Stimulated activated naive CD8-positive, alpha-beta T cell treated with anti-CD3 and anti-CD28 coated beads, Interleukin-15, amount 100 ng/mL, for 72 hours (primary cell): ENCODE measurements around the gene COL20A1.
"Not testable (repeated sequence)": the region's sequence is repeated elsewhere in the genome, so short reads cannot be mapped to it uniquely, and the experiment has no call there.

Experiments used
- ATAC-seq: fragments of 150-1000 bp; cut with Tn5 transposase; 2 replicates; pipeline ENCODE4 v1.10.0; 2021; ENCODE audit warnings: mild to moderate bottlenecking, moderate library complexity
- DNase-seq, 2 donors: peaks; one replicate each; pipeline ENCODE4 v3.0.0; 2021 to 2022
- H3K27ac Mint-ChIP-seq, 2 donors: one replicate each; pipeline ENCODE4 v1.8.0; 2022; ENCODE audit warnings: mild to moderate bottlenecking in 2 of 2, mixed read lengths in 2 of 2, moderate library complexity in 2 of 2
- H3K27me3 Mint-ChIP-seq: one replicate; pipeline ENCODE4 v1.8.0; 2022; ENCODE audit warnings: mixed read lengths
- H3K4me1 Mint-ChIP-seq: one replicate; pipeline ENCODE4 v1.8.0; 2022; ENCODE audit warnings: mild to moderate bottlenecking, mixed read lengths
- H3K4me3 Mint-ChIP-seq, 2 donors: one replicate each; pipeline ENCODE4 v1.8.0; 2022; ENCODE audit warnings: mild to moderate bottlenecking in 2 of 2, mixed read lengths in 2 of 2, moderate library complexity in 1 of 2
- H3K9me3 Mint-ChIP-seq, 2 donors: one replicate each; pipeline ENCODE4 v1.8.0; 2022; ENCODE audit warnings: mixed read lengths in 2 of 2

The COL20A1 gene

GRCh38 chr20:63376283-63377250 lies 83.6 kb downstream of the COL20A1 start:
- no peak overlapping the region for H3K4me3 Mint-ChIP-seq
- DNase-seq: no peak
- no peak for ATAC-seq
- no peaks in the 10 kb centered on the region for H3K9me3 Mint-ChIP-seq
- H3K4me1 Mint-ChIP-seq: peaks cover 5% of the 10 kb centered on the region
- no peak overlapping the region for H3K27ac Mint-ChIP-seq
- peaks cover 59% of the 10 kb centered on the region for H3K27me3 Mint-ChIP-seq

- H3K27ac Mint-ChIP-seq: no peak overlapping the region
- H3K4me3 Mint-ChIP-seq: no peak overlapping the region
- peaks cover 5% of the 10 kb centered on the region for H3K4me1 Mint-ChIP-seq
- peaks cover 55% of the 10 kb centered on the region for H3K27me3 Mint-ChIP-seq
- no peaks in the 10 kb centered on the region for H3K9me3 Mint-ChIP-seq
- ATAC-seq (no peak), DNase-seq (no peak)
These were observed 84.4 kb downstream of the COL20A1 start for GRCh38 chr20:63377256-63377941.

- Mint-ChIP-seq H3K27me3 (peaks cover 50% of the 10 kb centered on the region), H3K27ac (no peak overlapping the region), H3K4me3 (no peak overlapping the region), H3K4me1 (peaks cover 5% of the 10 kb centered on the region), H3K9me3 (no peaks in the 10 kb centered on the region)
- no peak for ATAC-seq
- DNase-seq: no peak
These were observed 85.0 kb downstream of the COL20A1 start for GRCh38 chr20:63377951-63378381.

- no peak for ATAC-seq
- peaks cover 54% of the 10 kb centered on the region for H3K27me3 Mint-ChIP-seq
- H3K27ac Mint-ChIP-seq: no peak overlapping the region
- no peaks in the 10 kb centered on the region for H3K9me3 Mint-ChIP-seq
- peaks cover 5% of the 10 kb centered on the region for H3K4me1 Mint-ChIP-seq
- DNase-seq: no peak
- H3K4me3 Mint-ChIP-seq: no peak overlapping the region
These were observed 85.6 kb downstream of the COL20A1 start for GRCh38 chr20:63378626-63379025.

DNA sequence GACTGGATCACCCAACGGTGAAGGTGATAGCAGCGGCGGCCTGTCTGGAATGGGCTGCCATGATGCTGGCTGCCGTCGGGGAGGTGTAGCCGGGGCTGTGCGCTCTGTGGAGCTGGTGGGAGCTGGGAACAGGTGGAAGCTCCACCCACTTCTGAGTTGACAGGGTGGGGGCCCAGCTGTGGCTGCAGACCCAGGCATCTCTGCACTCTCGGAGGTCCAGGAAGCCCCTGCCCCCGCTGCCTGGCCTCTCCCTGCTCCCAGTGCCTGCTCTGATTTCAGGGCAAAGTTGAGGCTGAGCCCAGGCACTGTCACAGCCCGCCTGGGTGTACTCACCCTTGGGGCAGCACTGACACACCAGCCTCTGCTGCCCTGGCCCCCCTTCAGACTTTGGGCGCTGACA lies 86.3 kb downstream of the COL20A1 start:
- Mint-ChIP-seq H3K27me3 (peaks cover 56% of the 10 kb centered on the region), H3K9me3 (no peaks in the 10 kb centered on the region), H3K4me1 (peaks cover 5% of the 10 kb centered on the region), H3K27ac (no peak overlapping the region), H3K4me3 (no peak overlapping the region)
- DNase-seq (no peak), ATAC-seq (no peak)

- not testable (repeated sequence) for H3K4me3 Mint-ChIP-seq, H3K4me1 Mint-ChIP-seq
These were observed 86.9 kb downstream of the COL20A1 start for GRCh38 chr20:63379872-63380271.

DNA sequence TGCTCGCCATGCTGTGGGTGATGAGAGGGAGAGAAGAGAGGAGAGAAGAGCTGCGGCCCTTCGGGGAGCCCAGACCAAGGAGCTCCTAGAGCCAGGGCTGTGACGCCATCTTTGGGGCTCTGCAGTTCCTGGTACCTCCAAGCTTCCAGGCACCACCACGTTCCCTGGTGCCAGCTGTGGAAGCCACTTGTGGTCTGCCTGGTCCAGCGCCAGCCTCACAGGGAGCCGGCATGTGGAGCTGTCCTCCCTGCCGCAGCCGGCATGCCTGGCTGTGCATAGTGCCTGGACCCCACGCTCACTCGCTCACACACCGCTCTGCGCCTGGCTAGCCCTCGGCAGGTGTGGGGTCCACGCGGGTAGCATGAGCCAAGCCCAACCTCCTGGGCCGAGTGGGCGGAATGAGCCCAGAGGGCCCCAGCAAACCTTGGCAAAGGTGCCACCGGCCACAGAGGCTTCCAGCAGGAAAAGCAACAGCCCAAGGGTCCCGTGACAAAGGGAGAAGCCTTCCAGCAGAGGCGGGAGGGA lies 87.4 kb downstream of the COL20A1 start:
- Mint-ChIP-seq H3K4me3 (no peak overlapping the region), H3K9me3 (peaks cover 3 to 5% of the 10 kb centered on the region in 2 donors), H3K27ac (no peak overlapping the region), H3K4me1 (peaks cover 5% of the 10 kb centered on the region), H3K27me3 (peaks cover 56% of the 10 kb centered on the region)
- no peak for DNase-seq
- ATAC-seq: no peak

More at GRCh38 chr20:63379872-63380271, 86.9 kb downstream of the COL20A1 start:
- not testable (repeated sequence) for H3K9me3 Mint-ChIP-seq, ATAC-seq, H3K27ac Mint-ChIP-seq, DNase-seq
- peaks cover 56% of the 10 kb centered on the region for H3K27me3 Mint-ChIP-seq

GRCh38 chr20:63381781-63382431 lies 88.9 kb downstream of the COL20A1 start:
- H3K4me1 Mint-ChIP-seq: peaks cover 5% of the 10 kb centered on the region
- peaks cover 51% of the 10 kb centered on the region for H3K27me3 Mint-ChIP-seq
- no peak overlapping the region for H3K27ac Mint-ChIP-seq
- H3K9me3 Mint-ChIP-seq: peaks cover 9 to 20% of the 10 kb centered on the region in 2 donors
- DNase-seq (peak; percentile 37 to 40), ATAC-seq (peak; percentile 46)
- H3K4me3 Mint-ChIP-seq: no peak overlapping the region

- Mint-ChIP-seq H3K4me1 (no peaks in the 10 kb centered on the region), H3K9me3 (peaks cover 14 to 28% of the 10 kb centered on the region in 2 donors), H3K27me3 (peaks cover 42% of the 10 kb centered on the region), H3K4me3 (no peak overlapping the region), H3K27ac (no peak overlapping the region)
- no peak for ATAC-seq
- DNase-seq: no peak
These were observed 89.7 kb downstream of the COL20A1 start for GRCh38 chr20:63382551-63383300.

- no peak overlapping the region for H3K27ac Mint-ChIP-seq
- DNase-seq: no peak
- peaks cover 14 to 34% of the 10 kb centered on the region in 2 donors for H3K9me3 Mint-ChIP-seq
- peaks cover 34% of the 10 kb centered on the region for H3K27me3 Mint-ChIP-seq
- ATAC-seq: no peak
- no peaks in the 10 kb centered on the region for H3K4me1 Mint-ChIP-seq
- H3K4me3 Mint-ChIP-seq: no peak overlapping the region
These were observed 90.6 kb downstream of the COL20A1 start for GRCh38 chr20:63383556-63383955.

DNA sequence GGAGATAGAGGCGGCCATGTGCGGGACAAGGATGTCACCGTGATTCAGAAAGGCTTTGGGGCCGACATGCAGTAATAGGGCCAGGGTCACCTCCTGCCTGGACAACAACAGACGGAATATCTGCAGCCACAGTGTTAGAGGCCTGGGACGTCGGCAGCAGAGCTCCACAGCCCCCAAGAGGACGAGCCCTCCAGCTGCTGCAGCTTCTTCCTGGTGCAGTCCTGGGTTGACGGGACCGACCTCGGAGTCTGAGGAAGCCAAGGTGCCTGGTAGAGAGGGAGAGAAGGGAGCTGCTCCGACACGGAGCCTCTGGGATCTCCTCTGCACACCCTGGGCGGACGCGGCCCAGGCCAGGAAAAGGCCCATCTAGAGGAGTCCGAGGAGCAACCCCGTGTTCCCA lies 91.3 kb downstream of the COL20A1 start:
- Mint-ChIP-seq H3K27me3 (peaks cover 26% of the 10 kb centered on the region), H3K27ac (no peak overlapping the region), H3K4me3 (no peak overlapping the region), H3K4me1 (no peaks in the 10 kb centered on the region), H3K9me3 (peaks cover 14 to 34% of the 10 kb centered on the region in 2 donors)
- ATAC-seq (no peak), DNase-seq (no peak)
